ELF-1 (cell line): ENCODE data around the gene STK11.
A peak's percentile ranks its signal among the peaks of the same experiment; 100 is the strongest.

Experiments
- DNase-seq: peaks from one replicate; pipeline ENCODE4 v3.0.0-alpha.2; 2016; ENCODE audit warnings: low read depth, low spot score

Gene STK11, protein sequence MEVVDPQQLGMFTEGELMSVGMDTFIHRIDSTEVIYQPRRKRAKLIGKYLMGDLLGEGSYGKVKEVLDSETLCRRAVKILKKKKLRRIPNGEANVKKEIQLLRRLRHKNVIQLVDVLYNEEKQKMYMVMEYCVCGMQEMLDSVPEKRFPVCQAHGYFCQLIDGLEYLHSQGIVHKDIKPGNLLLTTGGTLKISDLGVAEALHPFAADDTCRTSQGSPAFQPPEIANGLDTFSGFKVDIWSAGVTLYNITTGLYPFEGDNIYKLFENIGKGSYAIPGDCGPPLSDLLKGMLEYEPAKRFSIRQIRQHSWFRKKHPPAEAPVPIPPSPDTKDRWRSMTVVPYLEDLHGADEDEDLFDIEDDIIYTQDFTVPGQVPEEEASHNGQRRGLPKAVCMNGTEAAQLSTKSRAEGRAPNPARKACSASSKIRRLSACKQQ

GRCh38 chr19:1205114-1206099 lies at the start of gene STK11:
Gene STK11 (plus strand): TSS chr19:1205778. CDS start chr19:1206914, 1,136 bp downstream.
- peak; percentile 98 for DNase-seq

- no peak for DNase-seq
Measured at GRCh38 chr19:1156305-1156801, 49.2 kb upstream of the STK11 start.

- no peak for DNase-seq
Measured at GRCh38 chr19:1156830-1157615, 48.6 kb upstream of the STK11 start.

DNA sequence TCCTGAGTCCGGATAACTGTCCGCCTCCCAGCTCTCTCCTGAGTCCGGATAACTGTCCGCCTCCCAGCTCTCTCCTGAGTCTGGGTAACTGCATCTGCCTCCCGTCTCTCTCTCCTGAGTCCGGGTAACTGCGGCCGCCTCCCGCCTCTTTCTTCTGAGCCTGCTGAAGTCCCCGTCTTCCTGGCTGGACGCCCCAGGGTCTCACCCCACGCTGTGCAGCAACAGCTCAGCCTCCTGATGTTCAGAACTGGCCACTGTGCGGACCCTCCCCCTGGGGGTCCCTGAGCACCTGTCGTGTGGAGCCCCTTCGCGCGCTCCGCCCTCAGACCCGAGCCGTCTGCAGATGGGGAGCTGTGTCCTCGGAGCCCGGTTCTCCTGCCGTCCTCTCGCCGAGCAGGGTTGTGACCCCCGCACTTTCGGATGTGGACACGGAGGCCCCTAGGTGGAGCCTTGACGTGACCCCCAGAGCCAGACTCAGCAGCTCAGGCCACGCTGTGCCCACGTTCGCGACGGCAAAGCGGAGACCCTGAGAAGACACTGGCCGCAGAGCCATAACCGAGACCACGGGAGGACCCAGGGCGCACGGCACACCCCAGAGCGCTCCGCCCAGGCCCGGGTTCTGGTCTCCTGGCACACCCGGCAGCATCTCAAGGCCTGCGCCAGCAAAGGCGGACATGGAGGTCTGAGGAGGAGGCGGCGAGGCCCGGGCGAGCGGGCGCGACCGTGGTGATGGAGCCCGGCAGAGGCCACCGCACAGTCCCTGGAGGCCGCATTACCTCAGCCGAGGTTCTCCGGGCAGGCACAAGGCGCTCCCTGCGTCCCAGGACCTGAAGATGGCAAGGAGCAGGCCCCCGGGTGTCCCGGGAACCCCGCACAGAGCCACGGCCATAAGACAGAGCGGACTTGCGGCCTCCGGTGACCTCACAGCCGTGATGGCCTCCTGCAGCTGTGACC lies 47.4 kb upstream of the STK11 start:
- no peak for DNase-seq

GRCh38 chr19:1158885-1159448 lies 46.6 kb upstream of the STK11 start:
- DNase-seq, result no peak

DNA sequence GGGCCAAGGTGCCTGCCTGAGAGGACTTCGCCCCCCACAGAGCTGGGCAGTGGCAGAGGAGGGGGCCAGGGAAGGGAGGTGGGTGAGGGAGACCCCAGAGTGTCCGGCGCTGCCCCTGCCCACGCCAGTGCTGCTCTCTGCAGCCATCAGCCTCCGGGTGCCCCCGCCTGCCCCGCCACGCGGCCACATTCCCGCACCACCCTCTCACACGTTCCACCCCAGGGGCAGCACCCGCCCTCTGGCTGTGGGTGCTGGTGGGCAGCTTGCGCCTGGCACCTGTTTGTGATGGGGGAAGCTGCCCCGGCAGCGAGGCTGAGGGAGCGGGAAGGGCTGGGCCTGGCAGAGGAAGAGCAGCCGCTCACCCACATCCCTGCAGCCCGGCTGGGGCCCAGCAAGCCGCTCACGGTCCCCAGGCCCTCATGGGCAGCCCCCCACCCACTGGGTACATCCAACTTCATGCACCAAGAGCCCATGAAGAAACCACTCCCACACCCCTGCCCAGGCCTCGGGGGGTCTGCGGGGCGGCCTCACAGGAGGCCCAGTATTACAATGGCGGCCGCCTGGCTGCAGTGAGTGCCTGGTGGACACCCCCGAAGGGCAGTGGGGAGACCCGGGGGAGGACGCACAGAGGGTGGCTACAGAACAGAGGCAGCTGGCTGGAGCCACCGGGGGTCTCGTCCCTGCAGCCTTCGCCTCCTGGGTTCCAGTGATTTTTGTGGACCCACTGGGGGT lies 45.5 kb upstream of the STK11 start:
- no peak for DNase-seq

- no peak for DNase-seq
Measured at GRCh38 chr19:1161716-1162115, 43.9 kb upstream of the STK11 start.

- DNase-seq, result no peak
Measured at GRCh38 chr19:1162404-1163282, 42.9 kb upstream of the STK11 start.

DNA sequence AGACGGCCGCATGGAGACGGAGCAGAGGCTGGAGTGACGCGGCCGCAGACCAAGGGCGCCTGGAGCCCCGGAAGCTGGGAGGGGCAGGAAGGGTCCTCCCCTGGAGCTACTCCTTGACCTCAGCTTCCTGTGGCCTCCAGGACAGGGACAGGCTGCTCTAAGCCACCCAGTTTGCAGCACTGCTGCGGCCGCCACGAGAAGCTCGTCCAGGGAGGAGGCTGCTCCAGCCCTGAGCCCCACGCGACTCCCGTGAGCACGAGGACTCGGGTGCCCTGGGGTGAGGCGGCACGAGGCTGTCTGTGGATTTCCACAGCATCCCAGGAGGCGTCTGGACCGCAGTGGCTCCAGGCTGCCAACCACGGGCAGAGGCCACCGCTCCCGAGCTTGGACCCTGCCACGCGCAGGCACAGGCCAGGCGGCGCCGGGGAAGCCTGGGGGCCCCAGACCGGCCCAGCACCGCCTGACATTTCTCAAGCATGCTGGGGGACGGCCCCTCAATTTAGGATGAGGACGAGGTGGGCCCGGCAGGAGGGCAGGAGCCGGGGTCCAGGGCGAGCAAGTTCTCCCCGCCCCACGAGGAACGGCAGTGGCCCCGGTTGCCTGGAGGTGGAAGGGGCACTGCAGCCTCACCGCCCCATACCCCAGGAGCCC lies 42.2 kb upstream of the STK11 start:
- no peak for DNase-seq

- DNase-seq, result no peak
Measured at GRCh38 chr19:1163934-1164683, 41.5 kb upstream of the STK11 start.

DNA sequence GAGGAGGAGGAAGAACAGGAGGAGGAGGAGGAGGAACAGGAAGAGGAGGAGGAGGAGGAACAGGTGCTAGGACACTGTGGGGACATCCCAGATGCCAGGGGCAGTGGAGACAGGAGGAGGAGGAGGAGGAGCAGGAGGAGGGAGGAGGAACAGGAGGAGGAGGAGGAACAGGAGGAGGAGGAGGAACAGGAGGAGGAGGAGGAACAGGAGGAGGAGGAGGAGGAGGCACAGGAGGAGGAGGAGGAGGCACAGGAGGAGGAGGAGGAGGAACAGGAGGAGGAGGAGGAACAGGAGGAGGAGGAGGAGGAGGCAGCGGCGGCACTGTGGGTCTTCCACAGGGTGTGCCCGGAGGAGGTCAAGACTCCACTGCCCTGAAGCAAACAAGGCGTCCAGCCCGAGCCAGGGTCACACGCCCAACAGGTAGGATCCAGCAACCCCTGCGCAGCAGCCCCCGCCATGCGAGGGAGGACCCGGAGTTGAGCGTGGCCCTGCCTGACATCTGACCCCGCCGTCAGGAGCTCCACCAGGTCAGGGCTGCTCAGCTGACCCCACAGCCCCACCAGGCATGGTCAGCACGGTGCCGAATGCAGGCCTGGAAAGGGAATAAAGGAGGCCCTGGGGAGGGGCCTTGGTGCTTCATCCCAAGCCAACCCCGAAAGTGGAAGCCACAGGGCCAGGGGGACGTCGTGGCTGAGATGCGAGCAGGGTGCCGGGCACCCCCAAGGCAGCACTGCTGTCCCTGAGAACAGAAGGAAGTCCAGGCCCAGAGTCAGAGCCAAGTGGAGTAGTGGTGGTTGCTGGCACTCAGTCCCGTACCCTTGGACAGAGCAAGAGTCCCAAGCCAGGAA lies 40.7 kb upstream of the STK11 start:
- no peak for DNase-seq

- DNase-seq, result no peak
Measured at GRCh38 chr19:1166872-1167573, 38.6 kb upstream of the STK11 start.

DNA sequence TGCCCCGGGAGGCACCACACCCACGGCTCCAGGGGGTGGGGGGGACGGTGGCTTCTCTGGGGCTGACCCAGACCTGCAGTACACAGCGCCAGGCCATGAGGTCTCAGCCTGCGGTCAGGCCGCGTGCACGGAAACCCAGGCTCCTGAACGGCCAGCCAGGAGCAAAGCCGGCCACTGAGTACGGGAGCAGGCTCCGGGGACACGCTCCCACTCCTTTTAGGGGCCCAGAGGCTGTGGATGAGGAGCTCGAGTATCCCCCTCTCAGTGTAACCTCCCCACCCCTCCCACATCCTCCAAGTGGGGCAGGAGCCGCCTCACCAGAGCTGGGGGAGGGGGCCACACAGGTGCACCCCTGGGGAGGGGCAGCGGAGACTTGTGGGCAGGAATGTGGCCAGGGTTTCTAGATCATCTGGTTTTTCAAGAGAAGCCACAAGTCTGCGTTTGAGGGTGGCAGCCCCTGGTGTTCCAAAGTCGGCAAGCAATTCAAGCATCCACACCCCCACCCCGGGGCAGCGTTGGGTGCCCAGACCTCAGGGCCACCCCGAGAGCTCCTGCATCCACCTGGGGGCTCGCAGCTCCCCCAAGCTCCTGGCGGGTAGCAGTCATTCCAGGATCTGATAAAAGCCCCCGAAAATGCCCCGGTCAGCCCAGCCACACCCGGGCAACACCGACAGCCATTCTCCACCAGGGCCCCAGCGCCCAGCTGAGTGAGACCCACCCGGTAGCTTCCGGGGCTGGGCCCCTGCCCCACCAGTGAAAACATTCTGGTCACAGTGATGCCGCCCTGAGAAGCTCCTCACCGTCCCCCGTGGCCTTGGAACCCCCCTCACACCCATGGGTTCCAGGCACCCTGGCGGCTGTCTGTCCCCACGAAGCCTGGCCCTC lies 37.6 kb upstream of the STK11 start:
- no peak for DNase-seq
